HG02885 (cell line): Measurements from ENCODE around the gene PDE4D.
"Not testable (repeated sequence)": the region's sequence is repeated elsewhere in the genome, so short reads cannot be mapped to it uniquely, and the experiment has no call there.

Experiments
- ATAC-seq: cut with Tn5 transposase; IDR thresholded peaks from one replicate; pipeline ENCODE4 v1.9.1; 2021; ENCODE audit warnings: mild to moderate bottlenecking; ENCODE audit not compliant: unreplicated experiment, poor library complexity

The PDE4D gene

DNA sequence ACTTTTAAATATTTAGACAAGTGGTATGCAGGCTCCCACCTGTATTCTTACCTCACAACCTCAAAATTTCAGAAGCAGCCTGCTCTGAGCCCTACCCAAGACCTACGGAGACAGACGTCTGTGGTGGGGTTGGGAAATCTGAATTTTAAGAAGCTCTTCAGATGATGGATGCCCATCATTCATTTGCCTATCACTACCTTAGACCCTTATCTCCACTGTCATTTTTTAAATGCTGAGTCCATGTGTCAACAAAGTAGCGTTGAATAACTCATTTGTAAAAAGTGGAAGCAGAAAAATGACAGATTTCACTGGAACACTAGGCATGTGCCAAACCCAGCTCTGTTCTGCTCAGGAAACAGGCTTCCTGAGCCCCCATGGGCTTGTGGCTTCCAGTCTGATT lies 85.7 kb downstream of the PDE4D start:
- ATAC-seq = no peak

- peak; percentile 5 for ATAC-seq
Observed at GRCh38 chr5:59800347-59800893, 93.1 kb downstream of the PDE4D start.

DNA sequence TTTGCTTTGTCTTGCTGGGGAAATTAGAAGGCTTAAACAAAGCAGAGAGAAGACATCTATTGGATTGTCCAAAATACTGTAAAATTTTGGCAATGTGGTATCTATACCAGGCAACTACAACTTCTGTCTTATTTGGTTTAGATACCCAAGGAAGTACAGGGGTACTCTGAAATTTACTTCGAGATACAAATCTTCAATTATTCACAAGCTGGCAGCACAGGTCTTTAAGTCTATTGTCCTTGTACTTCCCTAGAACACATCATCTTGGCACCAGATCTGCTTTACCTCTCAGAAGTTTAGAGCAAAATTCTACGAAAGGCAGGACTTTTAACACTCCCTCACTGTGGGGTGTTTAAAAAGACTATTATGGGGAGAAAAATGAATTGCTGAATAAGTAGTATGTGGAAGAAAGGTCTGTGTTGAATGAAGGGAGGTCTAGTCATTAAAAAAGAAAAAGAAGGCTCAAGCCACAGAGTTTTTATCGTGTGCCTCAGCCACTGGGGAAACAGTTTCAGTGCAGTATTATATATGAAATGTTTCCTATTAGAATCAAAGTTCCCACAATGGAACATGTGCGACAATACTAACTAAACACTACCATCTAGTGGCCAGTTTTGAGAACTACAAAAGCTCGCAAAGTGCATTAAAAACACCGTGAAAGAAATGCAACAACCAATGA lies 93.7 kb downstream of the PDE4D start:
- peak; percentile 54 for ATAC-seq

- ATAC-seq = peak; percentile 84
Observed at GRCh38 chr5:59798862-59799667, 94.5 kb downstream of the PDE4D start.

GRCh38 chr5:59795141-59795540 lies 98.4 kb downstream of the PDE4D start:
- no peak for ATAC-seq

DNA sequence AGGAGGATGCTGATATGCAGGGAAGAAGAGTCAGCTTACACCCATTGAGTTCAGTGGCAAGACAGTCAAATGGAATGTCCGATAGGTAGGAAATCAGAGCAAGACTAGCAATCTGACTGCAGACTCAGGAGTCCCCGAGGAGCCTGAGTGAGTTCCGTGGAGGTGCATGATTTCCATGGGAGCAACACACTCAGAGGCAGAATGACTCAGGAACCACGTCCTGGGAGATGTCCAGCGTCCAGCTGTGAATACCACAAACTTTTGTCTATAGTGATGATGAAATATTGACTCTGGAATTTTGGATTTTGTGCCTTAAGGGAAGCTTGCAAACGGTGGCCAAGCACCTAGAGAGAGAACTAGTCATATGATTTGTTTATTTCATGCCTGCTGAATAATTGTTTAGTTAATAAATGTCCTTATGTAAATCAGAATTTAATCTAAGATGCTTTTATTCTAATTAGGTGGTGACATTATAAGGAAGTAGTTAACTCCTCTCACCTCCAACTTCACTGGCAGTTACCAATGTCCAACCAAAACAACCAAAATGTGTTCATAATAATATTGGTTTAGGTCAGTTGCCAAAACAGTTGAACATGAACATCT lies 100.4 kb downstream of the PDE4D start:
- no peak for ATAC-seq

DNA sequence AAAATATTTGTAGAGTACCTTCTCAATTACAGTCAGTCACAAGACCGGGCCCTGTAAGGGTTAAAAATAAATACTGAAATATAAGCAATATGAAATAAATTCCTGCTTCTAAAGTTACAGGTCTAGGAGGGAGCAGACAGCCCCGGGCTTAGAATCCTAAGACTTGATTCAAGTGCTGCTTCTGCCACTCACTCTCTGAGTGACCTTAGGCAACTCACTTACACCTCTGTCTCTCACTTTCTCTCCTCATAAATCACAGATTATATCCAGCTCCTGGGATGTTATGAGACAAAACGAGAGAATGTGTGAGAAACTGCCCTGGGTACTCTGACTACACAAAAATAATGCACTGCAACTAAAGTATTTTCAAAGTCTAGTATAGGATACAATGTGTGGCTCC lies 101.9 kb downstream of the PDE4D start:
- no peak for ATAC-seq

DNA sequence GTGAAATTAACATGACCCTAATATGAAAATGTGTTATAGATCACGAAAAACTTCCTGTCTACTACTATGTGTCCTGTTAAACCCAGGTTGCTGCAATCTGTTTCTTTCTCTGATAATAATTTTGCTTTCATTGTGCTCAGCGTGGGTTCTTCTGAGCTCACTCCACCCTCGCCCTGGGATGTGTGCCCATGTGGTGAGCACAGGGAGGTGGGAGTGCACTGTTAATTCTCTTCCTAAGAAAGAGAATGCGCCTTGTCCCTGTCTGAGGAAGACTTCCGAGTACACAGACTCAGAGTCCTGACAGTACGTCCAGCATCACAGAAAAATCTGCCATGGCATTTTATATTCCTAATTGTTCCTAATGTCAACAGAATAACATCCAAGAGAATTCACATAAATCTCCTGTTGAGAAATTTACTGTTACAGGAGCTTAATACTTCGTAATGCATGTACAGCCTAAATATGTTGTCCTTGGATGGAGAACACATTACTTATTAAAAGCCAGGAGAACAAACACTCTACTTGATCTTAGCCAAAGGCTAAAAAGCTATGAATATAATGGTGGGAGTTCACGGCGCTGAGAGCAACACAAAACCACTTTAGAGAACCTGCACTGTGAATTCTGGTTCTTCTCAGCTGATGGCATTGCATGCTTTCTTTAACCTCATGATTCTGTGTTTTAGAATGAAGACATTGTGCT lies 102.6 kb downstream of the PDE4D start:
- peak; percentile 9 for ATAC-seq

DNA sequence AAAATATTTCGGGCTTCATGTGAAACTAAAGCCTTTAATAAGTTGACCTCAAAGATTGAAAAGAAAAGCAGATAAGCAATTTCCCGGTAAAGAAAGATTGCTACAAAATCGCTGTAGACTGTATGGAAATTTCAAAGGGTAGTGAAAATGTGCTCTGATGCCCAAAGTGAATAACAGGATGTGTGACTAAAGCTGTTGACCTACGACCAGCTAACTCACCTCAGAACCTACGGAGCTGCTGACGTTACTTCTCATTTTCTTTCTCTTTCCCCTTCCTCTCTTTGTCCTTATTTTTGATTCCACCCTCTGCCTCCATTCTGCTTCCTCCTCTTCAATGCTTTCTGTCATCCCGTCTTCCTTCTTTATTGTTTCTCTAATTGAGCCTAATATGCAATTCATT lies 103.2 kb downstream of the PDE4D start:
- ATAC-seq = peak; percentile 78

GRCh38 chr5:59789894-59790293 lies 103.6 kb downstream of the PDE4D start:
- no peak for ATAC-seq

DNA sequence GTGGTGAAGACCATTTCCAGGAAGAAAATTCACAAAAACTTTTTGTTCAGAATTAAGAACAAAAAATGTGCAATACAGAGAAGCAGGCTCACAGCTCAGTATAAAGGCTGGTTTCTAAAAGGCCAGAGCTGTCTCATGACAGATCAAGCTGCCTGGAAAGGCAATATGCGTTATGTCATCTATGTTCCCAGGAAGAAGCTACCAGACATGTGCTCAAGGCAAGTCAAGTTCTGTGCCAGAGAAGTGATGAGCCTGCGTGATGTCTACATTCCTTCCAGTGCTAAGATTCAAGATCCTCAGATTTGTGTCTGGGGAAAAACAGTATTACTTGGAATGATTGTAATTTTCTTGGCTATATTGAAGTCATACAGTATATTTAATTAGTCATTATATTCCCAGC lies 104.3 kb downstream of the PDE4D start:
- ATAC-seq = no peak

- ATAC-seq = no peak
Observed at GRCh38 chr5:59786334-59786805, 107.2 kb downstream of the PDE4D start.

DNA sequence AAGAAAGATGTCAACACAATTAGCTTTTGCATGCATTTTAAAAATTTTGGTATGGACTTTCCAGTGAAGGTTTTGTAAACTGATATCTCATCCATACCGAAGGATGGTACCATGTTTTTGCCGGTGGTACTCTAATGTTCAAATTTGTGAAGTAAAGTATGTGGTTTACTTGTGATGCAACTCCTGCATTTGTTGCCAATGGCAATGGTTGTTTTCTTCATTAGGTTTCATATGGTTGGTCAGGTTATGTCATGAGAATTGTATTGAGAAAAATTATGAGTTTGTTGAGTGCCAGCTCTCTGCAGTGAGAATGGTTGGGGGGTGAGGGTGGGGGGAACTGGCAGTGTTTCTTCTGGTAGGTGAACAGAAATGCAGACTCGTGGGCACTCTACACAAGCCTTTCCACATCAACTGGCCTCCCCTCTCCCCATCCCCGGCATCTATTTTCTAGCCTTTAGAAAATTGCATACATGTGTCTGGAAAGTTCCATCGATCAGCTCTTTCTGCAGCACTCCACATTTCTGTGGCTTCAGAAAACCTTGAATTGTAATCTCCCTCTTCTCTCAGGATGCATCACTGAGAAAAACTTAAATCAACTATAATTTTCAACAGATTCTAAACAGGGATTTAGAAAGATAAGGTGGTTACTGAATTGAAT lies 107.7 kb downstream of the PDE4D start:
- ATAC-seq = no peak

- ATAC-seq = not testable (repeated sequence)
Observed at GRCh38 chr5:59784708-59785107, 108.8 kb downstream of the PDE4D start.

- ATAC-seq = no peak
Observed at GRCh38 chr5:59783264-59783663, 110.3 kb downstream of the PDE4D start.

GRCh38 chr5:59782856-59783255 lies 110.7 kb downstream of the PDE4D start:
- no peak for ATAC-seq

DNA sequence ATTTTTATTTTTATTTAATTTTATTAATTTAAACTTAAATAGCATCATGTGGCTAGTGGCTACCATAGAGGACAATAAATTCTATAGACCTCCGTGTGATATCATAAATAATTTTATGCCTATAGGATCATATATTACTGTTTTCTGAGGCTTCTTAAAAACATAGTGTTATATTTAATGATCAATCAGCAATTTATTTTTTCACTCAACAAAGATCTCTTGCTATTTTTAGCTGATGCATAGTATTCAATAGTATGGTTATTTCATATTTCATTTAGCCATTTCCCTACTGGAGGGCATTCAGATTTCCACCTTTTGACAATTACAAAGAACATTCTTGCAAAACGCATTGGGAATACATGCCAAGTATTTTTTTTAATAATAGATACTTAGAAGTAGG lies 114.1 kb downstream of the PDE4D start:
- no peak for ATAC-seq

DNA sequence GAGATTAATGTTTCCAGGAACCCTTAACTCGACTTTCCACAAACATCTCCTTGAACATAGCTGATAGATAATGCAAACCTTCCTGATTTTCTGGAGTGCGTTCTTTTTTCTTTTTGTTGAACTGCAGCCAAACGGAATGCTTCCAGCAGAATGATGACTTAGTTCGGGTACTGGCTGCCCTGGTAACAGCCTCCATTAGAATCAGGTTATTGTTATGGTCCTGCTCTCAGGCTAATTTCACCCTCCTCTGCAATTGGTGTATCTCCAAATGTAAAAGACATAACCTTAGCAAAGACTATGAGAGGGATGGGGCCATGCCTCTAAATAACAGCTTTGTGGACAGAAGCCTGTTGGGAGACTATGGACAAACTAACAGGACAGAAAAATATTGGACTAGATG lies 116.5 kb downstream of the PDE4D start:
- ATAC-seq = no peak

DNA sequence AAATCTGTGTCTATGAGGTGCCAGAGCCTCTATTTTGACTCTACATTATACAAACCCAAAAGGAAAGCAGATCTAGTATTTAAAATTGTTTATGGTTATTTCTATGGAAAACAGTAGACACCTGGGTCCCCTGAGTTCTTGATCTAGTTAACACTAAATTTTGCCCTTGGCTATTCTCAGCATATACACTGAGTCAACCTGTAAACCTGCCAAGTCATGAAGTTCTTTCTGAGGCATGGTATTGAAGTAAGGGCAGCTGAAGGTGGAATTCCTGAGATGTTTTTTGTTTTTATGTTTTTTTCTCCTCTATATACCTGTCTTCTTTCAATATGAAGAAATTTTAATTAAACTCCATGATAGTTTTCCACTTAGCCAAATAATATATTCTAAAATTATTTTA lies 120.2 kb downstream of the PDE4D start:
- ATAC-seq = no peak

GRCh38 chr5:59772757-59773156 lies 120.8 kb downstream of the PDE4D start:
- ATAC-seq = no peak
